NCI-H2171 treated with DMSO at 0.1 percent for 48 hours (cell line): ENCODE measurements around the gene BTLA.
"Not testable (repeated sequence)": the region's sequence is repeated elsewhere in the genome, so short reads cannot be mapped to it uniquely, and the experiment has no call there.

Experiments used
- DNase-seq: peaks from one replicate; lab custom pipeline; 2025; lab: John Stamatoyannopoulos, UW

The BTLA gene

GRCh38 chr3:112491373-112491772, 7.9 kb downstream of the BTLA start:
- DNase-seq: no peak

- DNase-seq: no peak
Observed at GRCh38 chr3:112489674-112490479, 9.4 kb downstream of the BTLA start.

- DNase-seq: no peak
Observed at GRCh38 chr3:112486811-112487505, 12.3 kb downstream of the BTLA start.

DNA sequence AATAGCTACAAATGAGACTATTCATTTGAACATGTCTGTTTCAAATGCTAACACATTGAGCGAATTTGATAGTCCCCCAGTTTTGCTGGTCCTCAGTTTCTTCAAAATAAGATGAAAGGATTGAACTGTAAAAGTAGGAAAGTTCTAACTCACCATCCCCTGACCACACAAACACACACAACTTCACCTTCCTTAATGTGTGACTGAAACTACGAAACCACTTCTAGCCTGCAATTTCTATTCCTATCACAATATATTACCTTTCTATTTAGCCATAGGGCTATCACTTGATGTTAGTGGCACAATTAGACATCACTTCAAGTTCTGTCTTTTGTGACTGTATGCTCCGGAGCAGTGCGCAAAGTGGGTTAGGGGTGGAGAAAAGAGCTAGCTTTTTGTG, 14.9 kb downstream of the BTLA start:
- DNase-seq: no peak

DNA sequence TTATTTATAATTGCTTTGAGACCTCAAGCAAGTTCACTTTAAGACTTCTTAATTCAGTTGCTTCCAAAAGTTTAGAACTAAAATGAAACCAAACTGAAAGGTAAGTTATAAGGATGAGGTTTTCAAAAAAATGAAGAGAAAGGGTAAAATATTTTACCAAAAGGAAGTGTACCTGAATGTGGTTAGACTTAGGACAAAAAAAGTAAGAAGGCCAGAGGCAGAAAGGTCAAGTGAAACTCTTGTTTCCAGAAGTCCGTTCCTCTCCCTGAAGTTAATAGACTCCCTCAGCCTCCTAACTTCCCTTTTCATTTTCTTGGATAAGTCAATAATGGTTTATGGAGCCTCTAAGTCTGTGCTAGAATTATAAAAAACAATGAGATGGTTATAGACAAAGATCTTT, 16.6 kb downstream of the BTLA start:
- no peak for DNase-seq

DNA sequence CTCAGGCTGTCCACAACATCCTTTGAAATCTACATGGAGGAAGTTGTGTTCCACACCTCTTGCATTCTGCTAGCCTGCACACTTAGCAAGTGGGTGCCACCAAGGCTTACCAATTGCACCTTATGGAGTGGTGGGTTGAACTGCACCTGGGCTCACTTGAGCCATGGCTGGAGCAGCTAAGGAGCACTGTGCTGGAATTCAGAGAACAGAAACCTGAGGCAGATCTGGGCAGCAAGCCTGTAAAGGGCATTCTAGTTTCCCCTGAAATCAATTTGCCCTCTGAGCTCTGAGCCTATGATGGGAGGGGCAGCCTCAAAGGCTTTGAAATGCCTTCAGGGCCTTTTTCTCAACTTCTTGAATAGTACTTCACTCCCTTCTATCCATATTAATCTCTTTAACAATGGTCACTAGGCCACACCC, 18.0 kb downstream of the BTLA start:
- no peak for DNase-seq

DNA sequence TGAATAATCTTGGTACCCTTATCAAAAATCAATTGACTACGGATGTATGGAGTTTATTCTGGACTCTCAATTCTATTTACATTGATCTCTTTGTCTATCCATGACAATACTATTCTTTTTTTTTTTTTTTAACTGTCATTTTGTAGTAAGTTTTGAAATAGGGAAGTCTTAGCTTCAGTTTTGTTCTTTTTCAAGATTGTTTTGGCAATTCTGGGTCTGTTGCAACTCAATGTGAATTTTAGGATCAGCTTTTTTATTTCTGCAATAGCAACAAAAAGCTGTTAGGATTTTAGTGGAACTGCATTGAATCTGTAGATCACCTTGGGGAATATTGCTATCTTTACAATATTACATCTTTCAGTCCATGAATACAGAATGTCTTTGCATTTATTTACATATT, 21.4 kb downstream of the BTLA start:
- no peak for DNase-seq

GRCh38 chr3:112476346-112476745, 22.9 kb downstream of the BTLA start:
- DNase-seq: no peak

GRCh38 chr3:112474796-112475195, 24.5 kb downstream of the BTLA start:
- DNase-seq: no peak

DNA sequence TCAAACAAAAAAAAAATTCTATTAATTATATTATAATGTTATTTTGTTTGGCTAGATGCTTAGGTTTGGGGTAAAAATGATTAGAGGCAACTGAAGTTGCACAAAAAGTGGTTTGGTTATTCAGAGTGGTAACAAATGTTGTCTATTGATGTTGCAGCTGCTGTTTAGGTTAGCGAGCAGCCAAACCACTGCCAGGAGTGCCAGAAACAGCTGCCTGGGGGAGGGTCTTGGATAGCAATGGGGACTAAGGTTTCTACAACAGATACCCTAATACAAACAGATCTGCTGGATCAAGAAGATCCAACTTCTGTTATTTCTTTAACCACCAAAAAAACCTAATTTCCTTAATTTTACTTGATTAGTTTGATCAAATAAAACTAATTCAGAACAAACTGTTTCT, 26.6 kb downstream of the BTLA start:
- no peak for DNase-seq

GRCh38 chr3:112471596-112472325, 27.5 kb downstream of the BTLA start:
- no peak for DNase-seq

DNA sequence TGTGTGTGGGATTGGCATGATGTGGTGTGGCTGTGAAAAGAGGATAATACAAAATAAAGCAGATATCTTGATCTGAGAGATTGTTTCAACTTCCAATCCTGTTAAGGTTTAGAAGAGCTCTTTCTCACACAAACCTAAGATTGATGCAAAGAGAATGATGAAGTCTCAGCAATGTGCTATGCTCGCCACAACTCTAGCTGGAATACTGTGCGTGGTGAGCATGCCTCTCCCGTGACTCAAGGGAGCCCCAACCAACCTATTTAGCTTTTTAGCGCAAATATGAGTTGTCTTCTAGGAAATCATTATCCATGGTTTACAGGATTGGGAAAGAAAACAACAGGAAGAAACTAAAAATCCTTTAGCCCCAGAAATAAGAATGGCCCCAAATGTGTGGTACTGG, 28.5 kb downstream of the BTLA start:
- no peak for DNase-seq

DNA sequence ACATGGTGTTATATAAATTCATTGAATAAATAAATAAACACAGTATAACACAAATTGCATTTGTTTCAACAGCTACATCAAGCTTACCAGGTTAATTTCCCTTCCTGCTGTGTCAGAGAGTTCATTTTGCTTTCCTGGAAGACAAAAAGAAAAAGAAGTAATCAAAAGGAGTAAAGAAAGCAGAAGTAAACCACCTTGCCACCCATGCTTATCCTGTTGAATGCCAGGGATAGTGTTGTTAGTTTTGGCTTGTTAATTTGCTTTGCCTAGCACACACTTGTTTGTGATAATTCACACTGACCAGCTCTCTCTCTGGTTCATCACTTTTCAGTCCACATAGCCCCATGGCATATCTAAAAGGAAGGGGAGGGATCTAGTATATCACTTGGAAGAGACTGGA, 29.6 kb downstream of the BTLA start:
- DNase-seq: no peak

DNA sequence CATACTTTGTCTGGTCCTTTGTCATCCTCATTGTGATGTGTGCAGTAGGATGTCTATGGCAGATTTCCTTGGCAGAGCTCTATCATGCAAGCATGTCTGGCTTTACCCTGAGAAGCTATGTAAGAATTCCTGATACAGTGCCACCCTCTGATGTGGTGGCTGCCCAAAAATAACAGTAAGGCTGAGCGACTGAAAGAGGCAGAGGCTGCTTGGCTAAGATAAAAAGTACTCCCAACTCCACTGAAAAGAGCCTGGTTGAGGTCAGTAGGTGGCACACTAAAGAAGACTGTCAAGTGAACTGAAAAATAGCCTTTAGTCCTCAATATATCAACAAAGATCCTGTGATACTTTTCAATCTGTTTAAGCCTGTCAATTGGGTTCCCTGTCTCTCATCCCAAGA, 31.7 kb downstream of the BTLA start:
- DNase-seq: no peak

DNA sequence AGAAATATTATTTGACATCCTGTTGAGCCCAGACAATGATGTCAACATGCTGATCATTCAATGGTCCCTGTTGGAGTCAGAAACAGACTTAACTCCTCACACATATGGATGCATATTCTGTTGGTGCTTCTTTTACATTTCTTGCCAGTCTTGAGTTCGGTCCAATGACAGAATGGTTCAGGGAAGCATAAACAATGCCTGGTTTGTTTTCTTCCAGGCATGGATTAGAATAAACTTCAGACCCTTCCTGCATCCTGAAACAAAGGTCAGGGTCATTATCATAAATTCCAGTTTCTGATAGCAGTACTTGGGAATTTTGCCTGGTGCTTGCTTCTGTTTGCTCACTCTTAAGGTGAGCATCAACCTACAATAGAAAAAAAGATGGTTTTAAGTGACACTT, 33.3 kb downstream of the BTLA start:
- DNase-seq: no peak

- no peak for DNase-seq
Observed at GRCh38 chr3:112464264-112464663, 35.0 kb downstream of the BTLA start.

GRCh38 chr3:112463250-112463649, 36.0 kb downstream of the BTLA start:
- DNase-seq: no peak

GRCh38 chr3:112461787-112462186, 37.5 kb downstream of the BTLA start:
- not testable (repeated sequence) for DNase-seq

GRCh38 chr3:112460519-112461195, 38.6 kb downstream of the BTLA start:
- DNase-seq: no peak

GRCh38 chr3:112459750-112460149, 39.5 kb downstream of the BTLA start:
- DNase-seq: no peak

DNA sequence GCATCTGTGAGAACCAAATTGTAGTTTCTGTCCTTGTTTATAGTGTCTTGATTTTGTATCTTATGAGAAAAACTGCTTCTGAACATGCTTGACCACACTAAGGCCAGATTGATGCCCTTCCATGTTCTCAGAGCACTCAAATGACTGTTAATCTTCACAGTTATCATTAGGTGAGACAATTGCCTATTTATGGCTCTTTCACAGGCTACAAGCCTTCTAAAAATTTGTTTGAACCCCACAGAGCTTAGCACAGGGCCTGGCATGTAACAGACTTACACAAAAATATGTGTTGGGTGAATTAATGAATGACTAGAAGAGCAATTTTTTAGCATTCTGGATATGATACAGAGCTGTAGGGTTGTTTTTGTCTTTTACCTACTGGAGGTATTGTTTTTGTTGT, 43.1 kb downstream of the BTLA start:
- DNase-seq: no peak

DNA sequence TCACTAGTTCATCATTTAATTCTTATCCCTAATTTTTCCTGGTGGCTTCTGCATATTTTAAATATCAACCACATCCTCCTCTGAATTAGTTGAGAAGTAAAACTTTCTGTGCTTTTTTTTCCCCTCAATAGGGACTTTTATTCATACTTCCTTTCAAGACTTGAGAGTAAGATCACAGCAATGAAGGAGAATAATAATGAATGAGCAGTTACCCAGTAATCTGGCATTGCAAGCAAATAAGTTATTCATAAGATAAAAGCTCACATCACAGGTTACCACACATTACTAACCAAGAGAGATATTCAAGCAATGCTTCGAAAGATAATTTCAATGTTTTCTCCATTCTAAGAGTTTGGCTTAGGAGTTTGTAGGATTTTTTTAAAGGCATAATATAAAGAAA, 50.3 kb downstream of the BTLA start:
- DNase-seq: no peak
